ENCODE data around the gene IGF1R.

DNA sequence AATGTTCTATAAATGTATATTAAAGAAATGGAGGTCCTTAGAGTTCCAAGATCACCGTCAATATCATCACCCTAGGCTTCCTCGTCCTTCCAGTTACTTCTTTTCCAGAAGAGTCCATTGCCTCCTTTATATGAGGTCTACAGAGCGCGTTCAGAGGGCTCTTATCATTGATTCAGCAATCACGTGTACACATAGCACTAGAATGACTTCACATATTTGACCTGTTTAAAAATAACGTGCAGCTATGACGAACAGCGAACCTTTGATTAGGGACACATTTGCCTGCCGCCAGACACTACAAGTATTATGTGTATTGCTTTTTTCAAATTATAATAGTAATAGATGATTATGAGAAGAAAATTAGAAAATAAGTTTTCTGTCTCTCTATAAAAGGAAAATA is 26.0 kb downstream of the IGF1R start:
- TF ChIP-seq, protein P1, sequence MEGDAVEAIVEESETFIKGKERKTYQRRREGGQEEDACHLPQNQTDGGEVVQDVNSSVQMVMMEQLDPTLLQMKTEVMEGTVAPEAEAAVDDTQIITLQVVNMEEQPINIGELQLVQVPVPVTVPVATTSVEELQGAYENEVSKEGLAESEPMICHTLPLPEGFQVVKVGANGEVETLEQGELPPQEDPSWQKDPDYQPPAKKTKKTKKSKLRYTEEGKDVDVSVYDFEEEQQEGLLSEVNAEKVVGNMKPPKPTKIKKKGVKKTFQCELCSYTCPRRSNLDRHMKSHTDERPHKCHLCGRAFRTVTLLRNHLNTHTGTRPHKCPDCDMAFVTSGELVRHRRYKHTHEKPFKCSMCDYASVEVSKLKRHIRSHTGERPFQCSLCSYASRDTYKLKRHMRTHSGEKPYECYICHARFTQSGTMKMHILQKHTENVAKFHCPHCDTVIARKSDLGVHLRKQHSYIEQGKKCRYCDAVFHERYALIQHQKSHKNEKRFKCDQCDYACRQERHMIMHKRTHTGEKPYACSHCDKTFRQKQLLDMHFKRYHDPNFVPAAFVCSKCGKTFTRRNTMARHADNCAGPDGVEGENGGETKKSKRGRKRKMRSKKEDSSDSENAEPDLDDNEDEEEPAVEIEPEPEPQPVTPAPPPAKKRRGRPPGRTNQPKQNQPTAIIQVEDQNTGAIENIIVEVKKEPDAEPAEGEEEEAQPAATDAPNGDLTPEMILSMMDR (IDR thresholded peaks at IDR 0.05) = no peak
- peak in 1 of 2 donors; percentile 26 for TF ChIP-seq POLR2A (IDR thresholded peaks at IDR 0.05)

Measured in adrenal gland (tissue), 5 donors.